AG04449 (cell line): Measurements from ENCODE around the gene USB1.

Experiments used
- CTCF ChIA-PET: fragments of 350-600 bp; formaldehyde crosslinking; extraction: SDS; loops from one replicate; lab custom pipeline; 2021; ENCODE audit warnings: antibody characterized with exemption; lab: Yijun Ruan, JAX
- POLR2A ChIA-PET: fragments of 400-600, 350-600 bp; formaldehyde crosslinking; extraction: SDS; loops from one replicate; lab custom pipeline; 2020; ENCODE audit warnings: antibody characterized with exemption, inconsistent platforms; lab: Yijun Ruan, JAX
- DNase-seq: peaks from one replicate; pipeline ENCODE4 v3.0.0-alpha.2; 2010; ENCODE audit warnings: low read depth, low spot score
- H3K4me3 ChIP-seq: 2 replicates; pipeline ENCODE4 v1.5.1; 2011; ENCODE audit warnings: low read depth, mild to moderate bottlenecking, control low read depth, low read length
- TF ChIP-seq, protein P1 (sequence below): IDR thresholded peaks from one replicate; pipeline ENCODE4 v1.5.1; 2011; ENCODE audit warnings: mild to moderate bottlenecking, moderate library complexity, low read length, control low read depth, inconsistent platforms; ENCODE audit not compliant: insufficient read depth; ENCODE audit errors: missing control alignments

The USB1 gene

DNA sequence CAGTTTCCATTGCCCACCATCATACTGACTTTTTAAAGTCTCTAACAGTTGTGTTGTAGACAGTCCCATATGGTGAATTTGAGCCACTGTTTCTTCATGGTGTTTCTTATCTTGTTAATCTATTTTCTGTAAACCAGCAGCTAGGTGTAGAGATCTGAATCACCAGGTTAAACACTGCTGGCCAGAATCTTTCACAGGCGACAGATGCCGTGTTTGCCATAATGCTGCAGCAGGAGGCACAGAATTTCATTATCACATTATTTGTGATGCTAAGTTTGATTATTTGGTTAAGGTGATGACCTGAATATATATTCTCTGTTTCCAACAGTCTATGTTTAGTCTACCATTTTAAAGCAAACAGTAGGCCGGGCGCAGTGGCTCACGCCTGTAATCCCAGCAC is 18.8 kb upstream of the USB1 start:
- DNase-seq, result no peak
- TF ChIP-seq, protein P1, sequence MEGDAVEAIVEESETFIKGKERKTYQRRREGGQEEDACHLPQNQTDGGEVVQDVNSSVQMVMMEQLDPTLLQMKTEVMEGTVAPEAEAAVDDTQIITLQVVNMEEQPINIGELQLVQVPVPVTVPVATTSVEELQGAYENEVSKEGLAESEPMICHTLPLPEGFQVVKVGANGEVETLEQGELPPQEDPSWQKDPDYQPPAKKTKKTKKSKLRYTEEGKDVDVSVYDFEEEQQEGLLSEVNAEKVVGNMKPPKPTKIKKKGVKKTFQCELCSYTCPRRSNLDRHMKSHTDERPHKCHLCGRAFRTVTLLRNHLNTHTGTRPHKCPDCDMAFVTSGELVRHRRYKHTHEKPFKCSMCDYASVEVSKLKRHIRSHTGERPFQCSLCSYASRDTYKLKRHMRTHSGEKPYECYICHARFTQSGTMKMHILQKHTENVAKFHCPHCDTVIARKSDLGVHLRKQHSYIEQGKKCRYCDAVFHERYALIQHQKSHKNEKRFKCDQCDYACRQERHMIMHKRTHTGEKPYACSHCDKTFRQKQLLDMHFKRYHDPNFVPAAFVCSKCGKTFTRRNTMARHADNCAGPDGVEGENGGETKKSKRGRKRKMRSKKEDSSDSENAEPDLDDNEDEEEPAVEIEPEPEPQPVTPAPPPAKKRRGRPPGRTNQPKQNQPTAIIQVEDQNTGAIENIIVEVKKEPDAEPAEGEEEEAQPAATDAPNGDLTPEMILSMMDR, result no peak
- no peak overlapping the region for H3K4me3 ChIP-seq
- CTCF ChIA-PET, result no interaction called here
- POLR2A ChIA-PET, result no interaction called here

DNA sequence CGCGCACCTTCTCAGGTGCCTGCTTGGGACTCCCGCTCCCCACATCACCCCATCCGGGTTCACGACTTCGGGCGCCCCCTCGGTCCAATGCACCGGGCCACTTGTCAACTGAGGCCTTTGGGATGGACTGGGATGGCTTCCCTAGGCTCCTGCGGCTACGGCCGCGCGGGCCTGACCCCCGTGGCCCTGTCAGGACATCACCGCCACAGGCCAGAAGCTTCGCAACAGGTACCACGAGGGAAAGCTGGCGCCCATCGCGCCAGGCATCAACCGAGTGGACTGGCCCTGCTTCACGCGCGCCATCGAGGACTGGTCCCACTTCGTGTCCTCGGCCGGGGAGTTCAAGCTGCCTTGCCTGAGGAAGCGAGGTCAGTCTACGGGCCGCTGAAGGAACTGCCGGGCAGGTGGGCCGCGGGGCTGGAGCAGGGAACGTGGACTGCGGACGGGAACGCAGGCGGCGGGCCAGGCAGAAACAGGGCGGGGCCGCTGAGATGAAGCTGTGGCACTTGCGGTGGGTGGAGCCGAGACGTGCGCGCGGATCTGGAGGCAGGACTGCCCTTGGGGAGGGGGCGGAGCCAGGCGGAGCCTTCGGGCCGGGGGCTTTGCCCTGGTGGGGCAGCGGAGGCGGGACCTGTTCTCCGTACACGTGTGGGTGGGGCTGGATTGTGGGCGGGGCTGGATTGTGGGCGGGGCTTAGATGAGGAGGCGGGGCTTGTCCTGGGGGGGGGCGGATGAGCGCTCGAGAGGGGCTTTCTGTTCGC is 16.6 kb upstream of the USB1 start:
- CTCF ChIA-PET, result interaction anchor here (0.8 to 1.4 kb wide), 2 partner anchors 10 to 86 kb away, joined by 3 read pairs; no protein-coding TSS in a partner anchor
- H3K4me3 ChIP-seq, result peak overlapping the region; percentile 54
- TF ChIP-seq, protein P1, result no peak
- POLR2A ChIA-PET, result no interaction called here
- DNase-seq, result no peak

DNA sequence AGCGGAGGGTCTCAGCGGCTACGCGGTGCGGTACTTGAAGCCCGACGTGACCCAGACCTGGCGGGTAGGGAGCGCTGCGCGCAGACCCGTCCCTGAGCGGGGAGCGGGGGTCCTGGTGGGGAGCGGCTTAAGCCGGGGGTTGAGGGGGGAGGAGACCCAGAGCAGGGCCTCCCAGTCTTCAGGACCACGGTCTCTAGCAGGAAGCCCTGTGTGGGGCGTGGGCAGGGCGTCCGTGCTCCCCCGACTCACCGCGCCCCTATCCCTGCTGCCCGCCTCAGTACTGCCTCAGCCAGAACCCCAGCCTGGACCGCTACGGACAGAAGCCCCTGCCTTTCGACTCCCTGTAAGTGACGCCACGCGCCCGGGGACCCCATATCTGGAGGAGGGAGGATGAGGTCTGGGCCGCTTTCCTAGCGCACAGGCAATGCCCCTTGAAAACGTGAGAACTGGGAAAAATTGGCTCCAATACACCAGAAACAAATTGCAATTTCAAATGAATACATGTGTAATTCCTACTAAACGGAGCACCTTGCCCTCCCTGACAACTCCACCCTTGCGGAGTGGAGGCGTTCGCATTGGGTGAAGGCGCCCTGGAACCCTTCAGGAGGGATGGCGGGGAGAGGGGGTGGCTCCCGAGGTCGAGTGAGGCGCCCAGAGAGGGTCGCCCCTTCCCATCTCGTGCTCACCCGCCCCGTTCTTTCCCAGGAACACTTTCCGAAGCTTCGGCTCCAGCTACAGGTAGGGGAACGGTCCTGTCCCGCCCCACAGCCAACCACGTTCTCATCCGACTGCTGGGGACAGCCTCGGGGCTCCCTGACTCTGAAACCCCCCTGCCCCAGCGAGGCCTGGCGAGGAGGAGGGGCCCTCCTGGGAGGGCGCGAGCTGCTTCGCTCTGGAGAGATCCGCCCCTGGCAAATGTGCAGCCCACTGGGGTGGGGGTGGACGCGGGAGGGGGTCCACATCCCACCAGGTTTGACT is 15.7 kb upstream of the USB1 start:
- DNase-seq, result no peak
- CTCF ChIA-PET, result interaction anchor here (0.8 to 1.4 kb wide), 2 partner anchors 11 to 87 kb away, joined by 3 read pairs; no protein-coding TSS in a partner anchor
- H3K4me3 ChIP-seq, result peak overlapping the region; percentile 54
- TF ChIP-seq, protein P1, result no peak
- POLR2A ChIA-PET, result no interaction called here

DNA sequence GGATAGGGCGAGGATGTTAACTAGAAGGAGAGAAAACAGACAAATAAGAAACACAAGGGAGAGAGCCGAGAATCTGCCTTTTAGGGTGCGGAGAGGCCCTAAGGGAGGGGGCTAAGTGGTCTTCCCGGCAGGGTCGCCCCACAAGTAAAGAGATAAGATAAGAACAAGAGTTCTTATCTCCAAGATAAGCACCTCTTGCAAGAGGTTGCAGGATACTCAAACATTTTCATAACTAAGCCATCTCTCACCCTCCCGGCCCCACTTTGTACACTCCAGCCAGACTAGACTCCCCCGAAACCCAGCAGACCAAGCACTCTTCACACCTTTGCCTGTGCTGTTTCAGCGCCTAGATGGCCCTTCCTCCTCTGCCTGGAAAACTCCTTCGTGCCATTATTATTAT is 15.0 kb upstream of the USB1 start:
- no peak for DNase-seq
- ChIA-PET CTCF (no interaction called here), POLR2A (no interaction called here)
- H3K4me3 ChIP-seq, result no peak overlapping the region
- TF ChIP-seq, protein P1, result no peak

GRCh38 chr16:57987441-57988177 is 13.6 kb upstream of the USB1 start:
- ChIA-PET POLR2A (no interaction called here), CTCF (interaction anchor here (1.0 to 4.9 kb wide), 2 partner anchors 9 to 12 kb away, joined by 3 to 32 read pairs; partner anchors contain the start of genes USB1 and ZNF319)
- no peak overlapping the region for H3K4me3 ChIP-seq
- no peak for DNase-seq
- TF ChIP-seq, protein P1, result no peak
